SH-SY5Y (cell line): ENCODE measurements around the gene MTUS2.

Source experiments
- GATA2 ChIP-seq: IDR thresholded peaks from 2 replicates; pipeline ENCODE4 v1.6.1; 2011; ENCODE audit warnings: mild to moderate bottlenecking, low read depth, low read length
- GATA3 ChIP-seq: IDR thresholded peaks from 2 replicates; pipeline ENCODE4 v1.6.1; 2011; ENCODE audit warnings: low read depth, mild to moderate bottlenecking, low read length, moderate library complexity

GRCh38 chr13:29131159-29131558, 311.0 kb downstream of the MTUS2 start:
- TF ChIP-seq GATA2 (no peak), GATA3 (no peak)
